HG02610 (cell line): Measurements from ENCODE around the gene TPM2.

Source experiments
- ATAC-seq: cut with Tn5 transposase; IDR thresholded peaks from one replicate; pipeline ENCODE4 v1.9.1; 2021; ENCODE audit warnings: mild to moderate bottlenecking, moderate library complexity; ENCODE audit not compliant: unreplicated experiment

TPM2 gene

GRCh38 chr9:35696520-35697215 lies 6.9 kb upstream of the TPM2 start:
- peak; percentile 79 for ATAC-seq

- no peak for ATAC-seq
These were observed 6.2 kb upstream of the TPM2 start for GRCh38 chr9:35695943-35696401.

- ATAC-seq, result no peak
These were observed 2.1 kb upstream of the TPM2 start for GRCh38 chr9:35691757-35692301.

GRCh38 chr9:35691334-35691650 lies 1.6 kb upstream of the TPM2 start:
- ATAC-seq, result no peak

- ATAC-seq, result no peak
These were observed 1.0 kb upstream of the TPM2 start for GRCh38 chr9:35690614-35691333.

GRCh38 chr9:35690294-35690613 lies 529 bp upstream of the TPM2 start:
- ATAC-seq, result no peak

GRCh38 chr9:35688558-35689541 lies 875 bp downstream of the TPM2 start:
- ATAC-seq, result no peak

GRCh38 chr9:35687972-35688557 lies 1.7 kb downstream of the TPM2 start:
- no peak for ATAC-seq

- no peak for ATAC-seq
These were observed 2.4 kb downstream of the TPM2 start for GRCh38 chr9:35687306-35687705.

- ATAC-seq, result no peak
These were observed 3.2 kb downstream of the TPM2 start for GRCh38 chr9:35686222-35687203.

- ATAC-seq, result no peak
These were observed 4.2 kb downstream of the TPM2 start for GRCh38 chr9:35685506-35685905.

GRCh38 chr9:35684921-35685320 lies 4.8 kb downstream of the TPM2 start:
- no peak for ATAC-seq

- ATAC-seq, result no peak
These were observed 6.4 kb downstream of the TPM2 start for GRCh38 chr9:35683323-35683722.

- ATAC-seq, result no peak
These were observed 7.0 kb downstream of the TPM2 start for GRCh38 chr9:35682520-35683315.

GRCh38 chr9:35682051-35682450 lies 7.7 kb downstream of the TPM2 start:
- ATAC-seq, result no peak

- no peak for ATAC-seq
These were observed 8.3 kb downstream of the TPM2 start for GRCh38 chr9:35681341-35682002.

- no peak for ATAC-seq
These were observed 9.2 kb downstream of the TPM2 start for GRCh38 chr9:35680331-35681105.
